ENCODE results near the gene CNNM2.
"Not testable (repeated sequence)": the region's sequence is repeated elsewhere in the genome, so short reads cannot be mapped to it uniquely, and the experiment has no call there.

The CNNM2 gene

DNA sequence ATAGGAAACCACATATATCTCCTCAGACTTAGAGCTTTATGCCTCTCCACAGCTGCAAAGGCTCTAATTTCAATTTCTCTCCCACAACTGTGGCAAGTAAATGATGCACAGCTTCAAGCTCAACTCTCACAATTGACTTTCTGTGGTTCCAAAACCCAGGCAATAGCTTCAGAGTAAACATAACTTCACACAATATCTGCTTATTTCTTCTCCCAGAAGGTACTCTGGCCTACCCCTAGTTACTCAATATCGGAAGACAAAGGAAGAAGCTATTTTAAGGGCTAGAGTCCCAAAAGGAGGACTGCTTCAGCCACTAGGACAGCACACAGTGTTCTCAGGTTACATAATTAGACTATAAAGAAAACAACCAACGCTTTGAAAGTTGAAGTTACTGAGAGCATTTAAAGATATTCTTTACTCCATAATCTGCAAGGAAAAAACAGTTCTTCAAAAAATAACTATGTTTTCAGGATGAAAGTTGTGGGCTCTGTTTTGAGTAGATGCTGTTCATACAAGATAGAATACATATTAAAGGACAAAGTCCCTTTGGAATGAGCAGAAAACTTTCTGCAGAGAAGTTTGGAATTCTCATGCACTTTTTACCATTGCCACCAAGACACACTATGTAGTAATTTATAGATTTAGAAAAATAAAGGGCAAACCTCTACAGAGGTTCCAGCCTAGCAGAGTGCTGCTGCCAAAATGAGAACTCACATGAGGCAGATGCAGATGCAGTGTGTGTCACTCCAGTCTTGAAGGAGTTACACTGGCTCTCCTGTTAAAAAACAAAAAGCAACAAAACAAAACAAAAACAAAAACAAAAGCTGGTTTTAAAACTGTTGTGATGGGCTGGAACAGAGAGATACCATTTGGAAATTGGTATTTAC is 193.2 kb downstream of the CNNM2 start:
- no peak for DNase-seq

GRCh38 chr10:103111918-103112877 is 194.1 kb downstream of the CNNM2 start:
- no peak for DNase-seq

GRCh38 chr10:103114876-103115275 is 196.8 kb downstream of the CNNM2 start:
- no peak for DNase-seq

GRCh38 chr10:103117247-103117646 is 199.2 kb downstream of the CNNM2 start:
- DNase-seq: no peak

- no peak for DNase-seq
Measured at GRCh38 chr10:103120546-103120945, 202.5 kb downstream of the CNNM2 start.

- DNase-seq: no peak
Measured at GRCh38 chr10:103120977-103121735, 203.1 kb downstream of the CNNM2 start.

DNA sequence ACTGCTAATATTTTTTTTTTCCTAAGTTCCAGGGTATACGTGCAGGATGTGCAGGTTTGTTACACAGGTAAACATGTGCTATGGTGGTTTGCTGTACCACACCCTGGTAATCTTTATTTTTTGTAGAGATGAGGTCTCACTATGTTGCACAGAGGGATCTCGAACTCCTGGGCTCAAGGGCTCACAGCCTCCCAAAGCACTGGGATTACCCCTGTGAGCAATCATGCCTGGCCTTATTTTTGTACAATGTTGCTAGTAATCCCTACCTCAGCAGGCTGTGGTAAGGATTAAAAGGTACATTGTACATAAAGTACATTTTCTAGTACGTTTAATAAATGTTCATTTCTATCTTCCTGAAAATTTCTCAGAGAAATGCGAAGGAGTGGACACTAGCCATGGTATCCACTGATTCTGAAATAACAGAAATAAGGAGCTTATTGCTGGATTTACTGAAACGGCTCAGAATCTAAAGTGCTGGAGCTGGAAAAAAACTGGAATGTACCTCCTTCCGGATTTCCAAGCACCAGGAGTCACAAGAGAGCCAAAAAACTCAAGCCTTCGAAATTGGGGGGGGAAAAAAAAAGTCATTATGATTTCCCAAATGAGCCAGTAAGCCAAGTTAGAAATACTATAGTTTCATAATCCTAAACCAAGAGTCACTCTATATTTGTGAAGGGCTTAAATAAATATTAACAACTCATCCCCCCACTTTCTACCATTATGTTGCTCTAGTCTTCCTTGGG is 205.4 kb downstream of the CNNM2 start:
- no peak for DNase-seq

DNA sequence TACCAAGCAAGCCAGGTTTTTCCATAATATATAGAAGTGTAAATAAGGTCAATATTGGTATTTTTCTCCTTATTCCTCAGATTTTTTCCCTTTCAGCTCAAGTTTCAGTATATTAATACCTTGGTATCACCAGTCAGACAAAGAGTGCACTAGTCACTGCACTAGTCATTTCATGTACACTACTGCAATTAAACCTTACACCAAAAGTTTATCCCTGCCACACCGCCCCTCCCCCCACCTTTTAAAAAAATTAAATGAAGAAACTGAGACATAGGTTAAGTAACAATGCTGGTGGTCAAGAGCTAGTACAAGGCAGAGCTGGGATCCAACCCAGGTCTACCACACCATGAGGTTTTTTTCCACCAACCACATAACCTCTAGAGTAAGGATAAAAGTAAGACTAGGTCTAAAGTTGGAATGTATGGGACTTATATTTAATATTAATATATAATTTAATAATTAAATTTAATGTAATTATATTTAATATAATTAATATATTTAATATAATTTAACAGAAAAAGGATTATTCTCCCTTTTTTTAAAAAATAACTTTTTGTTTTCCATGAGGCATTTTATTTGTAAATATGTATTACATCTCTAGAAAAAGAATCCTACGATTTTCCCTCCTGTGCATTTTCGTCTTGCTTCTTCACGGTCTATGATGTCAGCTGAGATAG is 206.5 kb downstream of the CNNM2 start:
- no peak for DNase-seq

GRCh38 chr10:103125323-103126267 is 207.5 kb downstream of the CNNM2 start:
- no peak for DNase-seq

DNA sequence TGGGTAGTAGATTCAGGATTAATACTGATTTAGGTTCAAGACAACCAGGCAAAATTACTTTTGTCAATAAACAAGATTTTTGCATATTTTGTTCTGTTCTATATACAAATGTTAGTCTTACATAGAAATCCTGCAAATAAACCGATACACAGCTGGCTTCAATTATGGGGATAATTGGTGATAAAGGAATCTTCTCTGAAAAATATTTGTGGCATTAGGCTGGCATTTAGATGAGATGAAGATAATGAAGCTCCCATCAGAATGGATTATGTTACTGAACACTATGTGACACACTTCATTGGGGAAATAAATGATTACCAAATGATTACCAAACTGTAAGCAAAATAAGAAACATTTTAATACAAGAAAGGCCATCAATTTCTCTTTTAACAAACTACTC is 209.1 kb downstream of the CNNM2 start:
- no peak for DNase-seq

DNA sequence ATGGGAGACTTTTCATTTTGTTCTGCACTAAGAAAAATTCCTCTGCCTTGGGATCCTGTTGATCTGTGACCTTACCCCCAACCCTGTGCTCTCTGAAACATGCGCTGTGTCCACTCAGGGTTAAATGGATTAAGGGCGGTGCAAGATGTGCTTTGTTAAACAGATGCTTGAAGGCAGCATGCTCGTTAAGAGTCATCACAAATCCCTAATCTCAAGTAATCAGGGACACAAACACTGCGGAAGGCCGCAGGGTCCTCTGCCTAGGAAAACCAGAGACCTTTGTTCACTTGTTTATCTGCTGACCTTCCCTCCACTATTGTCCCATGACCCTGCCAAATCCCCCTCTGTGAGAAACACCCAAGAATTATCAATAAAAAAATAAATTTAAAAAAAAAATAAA is 212.1 kb downstream of the CNNM2 start:
- not testable (repeated sequence) for DNase-seq

DNA sequence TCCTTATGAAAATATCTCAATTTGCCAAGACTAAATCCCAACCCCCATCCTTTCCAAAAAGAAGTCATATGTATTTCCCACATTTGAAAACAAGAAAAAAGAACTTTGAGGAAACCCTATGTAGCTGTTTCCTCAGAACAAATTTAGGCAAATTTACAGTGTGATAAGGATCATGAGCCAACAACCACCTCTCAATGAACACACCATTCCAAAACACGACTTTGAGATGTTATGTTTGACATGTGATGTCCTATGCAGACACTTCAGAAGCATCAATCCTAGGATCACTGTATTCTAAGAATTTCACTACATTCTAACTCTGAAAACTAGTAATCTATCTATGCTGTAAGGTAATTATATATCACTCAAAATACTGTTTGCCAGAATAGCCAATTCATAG is 212.8 kb downstream of the CNNM2 start:
- DNase-seq: no peak

DNA sequence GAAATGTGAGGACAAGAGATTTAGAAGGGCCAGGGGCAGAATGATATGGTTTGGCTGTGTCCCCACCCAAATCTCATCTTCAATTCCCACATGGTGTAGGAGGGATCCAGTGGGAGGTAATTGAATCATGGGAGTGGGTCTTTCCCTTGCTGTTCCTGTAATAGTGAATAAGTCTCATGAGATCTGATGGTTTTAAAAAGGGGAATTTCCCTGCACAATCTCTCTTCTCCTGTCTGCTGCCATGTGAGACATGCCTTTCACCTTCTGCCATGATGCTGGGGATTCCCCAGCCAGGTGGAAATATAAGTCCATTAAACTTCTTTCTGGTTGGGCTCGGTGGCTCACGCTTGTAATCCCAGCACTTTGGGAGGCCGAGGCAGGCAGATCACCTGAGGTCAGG is 217.1 kb downstream of the CNNM2 start:
- DNase-seq: not testable (repeated sequence)

GRCh38 chr10:103139803-103140202 is 221.7 kb downstream of the CNNM2 start:
- DNase-seq: no peak

Measured in NCI-H187 (cell line).